Ramos (cell line): ENCODE results near the gene RASSF8.
"Not testable (repeated sequence)": the region's sequence is repeated elsewhere in the genome, so short reads cannot be mapped to it uniquely, and the experiment has no call there.

Source experiments
- in situ Hi-C: fragments of 300-500 bp; cut with MboI; formaldehyde crosslinking; loops from one replicate; pipeline ENCODE4 v1.14.3; 2022; ENCODE audit warnings: low sequenced_read_pairs; ENCODE audit not compliant: unreplicated experiment

Gene RASSF8

DNA sequence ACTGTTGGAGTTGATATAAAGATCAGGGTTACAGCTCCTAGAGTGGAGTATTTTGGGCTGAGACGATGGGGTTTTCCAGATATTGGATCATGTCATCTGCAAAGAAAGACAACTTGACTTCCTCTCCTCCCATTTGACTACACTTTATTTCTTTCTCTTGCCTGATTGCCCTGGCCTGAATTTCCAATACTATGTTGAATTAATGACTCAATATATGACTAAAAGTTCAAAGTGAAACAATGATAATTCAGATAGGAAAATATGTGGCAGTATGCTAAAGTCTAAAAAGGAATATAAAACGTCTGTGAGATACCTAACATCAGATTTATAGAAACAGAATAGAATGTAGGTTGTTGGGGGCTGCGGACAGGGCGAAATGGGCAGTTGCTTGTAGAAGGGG, 94.2 kb downstream of the RASSF8 start:
- in situ Hi-C loops: no loop called here

DNA sequence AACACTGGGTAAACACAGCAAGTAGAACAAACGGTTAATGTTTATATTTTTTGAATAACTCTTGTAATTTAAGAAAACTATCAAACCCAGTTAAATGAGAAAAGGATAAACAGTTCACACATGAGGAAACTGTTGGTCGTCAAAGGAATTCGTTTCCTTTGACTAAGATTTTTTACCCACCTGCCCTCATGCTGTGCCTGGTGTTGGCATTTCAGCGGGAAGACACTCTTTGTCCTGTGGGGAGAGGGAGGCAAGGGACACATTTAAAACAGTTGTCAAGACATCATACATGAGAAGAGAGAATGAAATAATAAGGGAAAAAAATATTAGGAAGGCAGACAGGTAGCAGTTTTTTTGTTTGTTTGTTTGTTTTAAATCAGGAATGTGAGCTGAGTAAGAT, 95.9 kb downstream of the RASSF8 start:
- in situ Hi-C loops: no loop called here

DNA sequence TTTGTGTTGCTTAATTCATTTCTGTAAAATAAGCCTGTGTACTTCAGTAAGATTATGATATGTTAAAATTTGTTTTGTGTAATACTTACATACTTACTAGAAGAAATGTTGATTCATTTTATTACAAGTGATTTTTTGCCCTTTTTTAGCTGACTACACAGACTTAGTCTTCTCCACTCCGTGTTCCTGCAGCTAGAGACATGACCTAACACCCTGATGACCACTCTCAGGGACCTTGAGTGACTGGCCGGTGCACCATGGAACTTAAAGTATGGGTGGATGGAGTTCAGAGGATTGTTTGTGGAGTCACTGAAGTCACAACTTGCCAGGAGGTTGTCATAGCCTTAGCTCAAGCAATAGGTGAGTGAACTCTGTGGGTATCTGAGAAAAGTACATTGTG, 96.6 kb downstream of the RASSF8 start:
- in situ Hi-C loops: no loop called here

- in situ Hi-C loops: no loop called here
Measured at GRCh38 chr12:26056335-26056734, 97.9 kb downstream of the RASSF8 start.

GRCh38 chr12:26057271-26057670, 98.8 kb downstream of the RASSF8 start:
- in situ Hi-C loops: not testable (repeated sequence)

DNA sequence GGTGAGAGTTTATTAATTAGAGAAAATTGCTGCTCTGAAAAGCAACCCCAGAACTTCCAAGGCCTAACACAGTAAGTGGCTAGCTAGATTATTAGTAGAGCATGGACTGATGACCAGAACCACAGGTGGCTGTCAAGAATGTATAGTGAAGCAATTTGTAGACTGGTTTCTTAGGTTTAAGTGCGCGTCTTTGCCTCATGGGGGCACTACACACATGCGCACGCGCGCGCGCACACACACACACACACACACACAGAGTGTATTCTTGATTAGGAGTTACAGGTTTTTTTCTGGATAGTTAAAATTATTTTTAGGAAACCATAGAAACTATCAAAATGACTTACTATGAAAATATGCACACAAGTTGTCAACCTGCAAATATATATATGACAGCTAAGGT, 99.8 kb downstream of the RASSF8 start:
- in situ Hi-C loops: no loop called here

DNA sequence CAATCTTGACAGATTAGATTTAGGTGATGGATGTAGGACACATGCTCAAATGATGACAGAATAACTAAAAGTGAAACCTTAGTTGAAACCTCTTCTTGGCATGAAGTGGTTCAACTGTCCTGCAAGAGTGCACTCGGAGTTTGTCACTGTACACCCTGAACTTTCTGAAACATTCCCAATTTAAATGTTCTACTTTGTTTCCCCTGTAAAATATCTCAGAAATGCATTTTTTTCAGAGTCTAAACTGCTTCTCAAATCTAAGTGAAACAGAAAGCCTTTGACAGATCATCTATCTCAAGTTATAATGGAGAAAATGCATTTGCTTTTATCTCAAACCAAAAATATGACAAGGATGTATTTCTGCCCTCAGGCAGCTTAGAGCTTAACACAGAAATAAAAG, 100.3 kb downstream of the RASSF8 start:
- in situ Hi-C loops: no loop called here

DNA sequence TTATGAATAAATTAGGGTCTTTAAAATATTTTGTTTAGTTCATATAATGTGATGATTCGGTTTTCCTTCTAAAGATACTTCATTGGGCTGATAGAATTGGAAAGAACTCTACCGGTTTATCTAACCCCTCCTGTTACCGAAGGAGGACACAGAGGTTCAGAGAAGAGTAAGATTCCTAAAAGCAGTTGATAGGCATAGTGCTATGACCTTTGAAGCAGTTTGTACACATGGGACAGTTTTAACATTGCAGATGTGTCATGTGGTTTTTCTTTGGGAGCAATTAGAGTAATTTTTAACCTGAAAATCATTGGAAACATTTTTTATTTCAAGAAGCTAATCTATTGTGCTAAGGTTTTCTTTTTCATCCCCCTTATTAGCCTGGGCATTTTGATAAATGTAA, 103.5 kb downstream of the RASSF8 start:
- in situ Hi-C loops: no loop called here

- in situ Hi-C loops: no loop called here
Measured at GRCh38 chr12:26062566-26062965, 104.1 kb downstream of the RASSF8 start.

DNA sequence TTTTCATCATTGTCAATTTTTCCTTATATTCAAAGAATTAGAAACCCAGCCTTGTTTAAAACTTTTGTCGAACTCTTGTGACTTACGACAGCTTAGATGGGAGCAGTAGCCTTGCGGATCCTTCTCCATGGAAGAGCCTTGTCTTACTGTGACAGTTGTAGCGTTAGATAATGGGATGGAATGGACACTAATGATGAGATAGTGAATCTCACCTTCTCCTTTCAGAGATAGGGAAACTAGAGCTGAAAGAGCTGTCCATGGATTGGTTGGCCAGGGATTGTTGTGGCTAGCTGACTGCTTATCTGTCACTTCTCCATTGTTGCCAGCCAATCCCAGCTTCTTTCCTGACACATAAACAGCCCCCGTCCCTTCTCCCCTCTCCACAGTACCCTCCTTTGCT, 107.0 kb downstream of the RASSF8 start:
- in situ Hi-C loops: no loop called here

- in situ Hi-C loops: no loop called here
Measured at GRCh38 chr12:26068503-26068902, 110.0 kb downstream of the RASSF8 start.

GRCh38 chr12:26069796-26070195, 111.3 kb downstream of the RASSF8 start:
- in situ Hi-C loops: no loop called here

GRCh38 chr12:26077915-26078702, 119.6 kb downstream of the RASSF8 start:
- in situ Hi-C loops: no loop called here

DNA sequence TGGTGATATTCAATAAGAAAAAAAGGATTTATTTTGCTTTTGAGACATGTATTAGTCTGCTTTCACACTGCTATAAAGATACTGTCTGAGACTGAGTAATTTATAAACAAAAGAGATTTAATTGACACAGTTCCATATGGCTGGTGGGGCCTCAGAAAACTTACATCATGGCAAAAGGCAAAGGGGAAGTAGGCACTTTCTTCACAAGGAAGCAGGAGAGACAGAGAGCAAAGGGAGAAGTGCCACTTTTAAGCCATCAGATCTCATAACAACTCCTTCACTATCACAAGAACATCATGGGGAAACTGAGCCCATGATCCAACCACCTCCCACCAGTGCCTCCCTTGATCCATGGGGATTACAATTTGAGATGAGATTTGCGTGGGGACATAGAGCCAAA, 122.4 kb downstream of the RASSF8 start:
- in situ Hi-C loops: no loop called here

DNA sequence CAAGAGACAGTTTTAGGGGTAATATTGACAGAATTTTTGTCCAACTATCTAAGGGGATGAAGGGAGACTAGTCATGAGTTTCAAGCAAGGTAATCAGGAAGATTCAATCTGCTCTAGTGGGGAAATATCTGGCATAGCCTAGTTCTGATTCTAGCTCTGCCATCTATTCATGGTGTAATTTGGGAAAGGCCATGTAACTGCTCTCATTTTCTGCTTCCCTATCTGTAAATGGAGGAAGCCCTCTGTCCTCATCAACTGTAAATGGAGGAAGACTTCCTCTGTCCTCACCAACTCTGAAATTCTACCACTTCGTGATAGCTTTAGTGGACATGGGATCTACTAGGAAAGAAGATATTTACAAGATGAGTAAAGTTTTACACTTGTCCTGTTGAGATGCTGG, 128.5 kb downstream of the RASSF8 start:
- in situ Hi-C loops: no loop called here

- in situ Hi-C loops: no loop called here
Measured at GRCh38 chr12:26088998-26089397, 130.5 kb downstream of the RASSF8 start.

GRCh38 chr12:26090836-26091510, 132.5 kb downstream of the RASSF8 start:
- in situ Hi-C loops: loop anchor here (10.0 kb wide), 1 partner anchor 554 kb away; no protein-coding TSS in a partner anchor

DNA sequence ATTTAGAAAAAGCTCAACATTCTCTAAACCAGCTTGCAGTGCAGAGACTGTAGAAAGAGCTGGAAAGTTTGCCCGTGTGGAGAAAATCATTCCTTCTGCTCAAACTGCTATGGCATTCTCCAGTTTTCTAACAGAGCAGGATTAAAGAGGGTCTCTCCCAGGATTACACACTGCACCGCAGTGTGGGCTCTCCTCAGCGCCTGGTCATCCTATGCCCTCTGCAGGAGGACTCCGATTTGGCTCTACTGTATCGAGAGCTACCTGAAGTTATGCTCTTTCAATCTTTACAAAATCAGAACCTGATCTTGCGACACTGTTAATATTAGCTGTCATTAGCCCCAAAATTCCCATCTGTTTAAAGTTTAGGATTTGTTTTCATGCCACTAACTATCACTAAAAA, 133.3 kb downstream of the RASSF8 start:
- in situ Hi-C loops: loop anchor here (10.0 kb wide), 1 partner anchor 553 kb away; no protein-coding TSS in a partner anchor

GRCh38 chr12:26092346-26093105, 134.0 kb downstream of the RASSF8 start:
- in situ Hi-C loops: loop anchor here (10.0 kb wide), 1 partner anchor 552 kb away; no protein-coding TSS in a partner anchor

GRCh38 chr12:26095186-26095585, 136.7 kb downstream of the RASSF8 start:
- in situ Hi-C loops: loop anchor here (10.0 kb wide), 1 partner anchor 550 kb away; no protein-coding TSS in a partner anchor

GRCh38 chr12:26096036-26096435, 137.6 kb downstream of the RASSF8 start:
- in situ Hi-C loops: loop anchor here (10.0 kb wide), 1 partner anchor 549 kb away; no protein-coding TSS in a partner anchor
